ENCODE data around the gene BBS2.

Gene BBS2

GRCh38 chr16:56468800-56469199 is 51.0 kb downstream of the BBS2 start (continued):
- TF ChIP-seq ZNF211 (tag by site-specific recombination; IDR thresholded peaks at IDR 0.05; ENCODE audit: low read depth) (no peak), ZNF37A (tag by site-specific recombination; IDR thresholded peaks at IDR 0.05) (no peak), BCL11A (tag by site-specific recombination; IDR thresholded peaks at IDR 0.05; ENCODE audit: low read depth) (no peak), ZNF624 (tag by site-specific recombination; IDR thresholded peaks at IDR 0.05) (no peak), ZNF394 (tag by site-specific recombination; IDR thresholded peaks at IDR 0.05; ENCODE audit: borderline replicate concordance) (no peak), RBAK (tag by site-specific recombination; IDR thresholded peaks at IDR 0.05) (no peak)

- Histone ChIP-seq H3K4me1 (ENCODE audit: control insufficient read depth, insufficient read depth, low read length) (no peaks in the 10 kb centered on the region), H3K36me3 (ENCODE audit: control insufficient read depth in 2 of 2, insufficient read depth in 1 of 2, low read length in 2 of 2) (peaks cover 58 to 90% of the 10 kb centered on the region in 2 experiments), H3K27ac (ENCODE audit: extremely low read depth, low read depth, low read length) (no peak overlapping the region), H3K4me3 (ENCODE audit: low read depth, low read length) (no peak overlapping the region), H3K9me3 (ENCODE audit: control insufficient read depth, insufficient read depth, low read depth, low read length) (no peaks in the 10 kb centered on the region)
- CTCF ChIA-PET = interaction anchor here (0.7 kb wide), 1 partner anchor 488 kb away, joined by 3 read pairs; no protein-coding TSS in a partner anchor
- POLR2A ChIA-PET = no interaction called here
- TF ChIP-seq KLF7 (tag by site-specific recombination; IDR thresholded peaks at IDR 0.05; ENCODE audit: borderline replicate concordance) (no peak), ZNF19 (tag by site-specific recombination; IDR thresholded peaks at IDR 0.05; ENCODE audit: low read depth) (no peak), ZNF10 (tag by site-specific recombination; IDR thresholded peaks at IDR 0.05) (no peak), ZNF639 (tag by site-specific recombination; IDR thresholded peaks at IDR 0.05) (no peak), GLI2 (tag by site-specific recombination; IDR thresholded peaks at IDR 0.05; ENCODE audit: borderline replicate concordance, low read depth) (no peak)
Measured at GRCh38 chr16:56466344-56466743, 53.5 kb downstream of the BBS2 start.

- ChIA-PET POLR2A (no interaction called here), CTCF (interaction anchor here (1.2 kb wide), 1 partner anchor 62 kb away, joined by 4 read pairs; no protein-coding TSS in a partner anchor)
- TF ChIP-seq ZNF362 (tag by site-specific recombination; IDR thresholded peaks at IDR 0.05) (0 out of 2 replicates have a peak, but pooled peaks have one; percentile 12), ZNF558 (tag by site-specific recombination; IDR thresholded peaks at IDR 0.05) (no peak), INSM2 (tag by site-specific recombination; IDR thresholded peaks at IDR 0.05) (no peak), ZNF335 (tag by site-specific recombination; conservative IDR thresholded peaks at IDR 0.05) (no peak), GLIS2 (tag by site-specific recombination; IDR thresholded peaks at IDR 0.05) (no peak)
- Histone ChIP-seq H3K36me3 (ENCODE audit: control insufficient read depth in 2 of 2, insufficient read depth in 1 of 2, low read length in 2 of 2) (peaks cover 46 to 89% of the 10 kb centered on the region in 2 experiments), H3K4me3 (ENCODE audit: low read depth, low read length) (no peak overlapping the region), H3K4me1 (ENCODE audit: control insufficient read depth, insufficient read depth, low read length) (no peaks in the 10 kb centered on the region), H3K27ac (ENCODE audit: extremely low read depth, low read depth, low read length) (no peak overlapping the region), H3K9me3 (ENCODE audit: control insufficient read depth, insufficient read depth, low read depth, low read length) (no peaks in the 10 kb centered on the region)
Measured at GRCh38 chr16:56463153-56463552, 56.7 kb downstream of the BBS2 start.
